IMR-90 (cell line): Measurements from ENCODE around the gene CAMTA1. TPM values are rescaled to one million over a fixed set of nuclear protein-coding genes. Genes with fewer than 3 reads are reported as not detected.

Experiments
- ATAC-seq: fragments of 200-7000 bp; cut with Tn5 transposase; 2 replicates; pipeline ENCODE4 v1.9.1; 2020; ENCODE audit warnings: low read depth, mild to moderate bottlenecking, moderate library complexity
- BruUV-seq: library from RNA; stranded (reverse); fragments of 400-500 nt; replicated peaks from 2 replicates; lab custom pipeline; 2021; lab: Mats Ljungman, UMichigan
- CTCF ChIA-PET: fragments of 300-600 bp; formaldehyde crosslinking; extraction: SDS; loops from one replicate; lab custom pipeline; 2021; ENCODE audit warnings: antibody characterized with exemption; lab: Yijun Ruan, JAX
- POLR2A ChIA-PET: fragments of 300-600 bp; sonication (Branson Sonifier 250); formaldehyde crosslinking; loops from one replicate; lab custom pipeline; 2022; ENCODE audit warnings: antibody characterized with exemption; ENCODE audit not compliant: unreplicated experiment; lab: Charles Lee
- DNase-seq: peaks from one replicate; pipeline ENCODE4 v3.0.0; 2013
- H2AFZ ChIP-seq: replicated peaks from 2 replicates; pipeline ENCODE3; 2013; ENCODE audit warnings: low read length, mild to moderate bottlenecking; ENCODE audit not compliant: poor library complexity
- H2AK5ac ChIP-seq: 2 replicates; pipeline ENCODE4 v1.6.1; 2013; ENCODE audit warnings: low read depth, low read length, inconsistent platforms
- H2AK9ac ChIP-seq: replicated peaks from 2 replicates; pipeline ENCODE3; 2013; ENCODE audit warnings: mild to moderate bottlenecking, low read depth, low read length, moderate library complexity; ENCODE audit not compliant: poor library complexity
- H2BK120ac ChIP-seq: 2 replicates; pipeline ENCODE4 v1.6.1; 2013; ENCODE audit warnings: low read depth, low read length, inconsistent platforms
- H2BK15ac ChIP-seq: 3 replicates; pipeline ENCODE4 v1.6.1; 2013; ENCODE audit warnings: low read depth, low read length, inconsistent platforms
- H2BK20ac ChIP-seq: 2 replicates; pipeline ENCODE4 v1.6.1; 2013; ENCODE audit warnings: low read depth, mild to moderate bottlenecking, inconsistent platforms, low read length, moderate library complexity
- H2BK5ac ChIP-seq: 2 replicates; pipeline ENCODE4 v1.6.1; 2013; ENCODE audit warnings: mild to moderate bottlenecking, low read depth, low read length, inconsistent platforms; ENCODE audit not compliant: poor library complexity, severe bottlenecking
- H3K14ac ChIP-seq: replicated peaks from 2 replicates; pipeline ENCODE4 v1.6.1; 2013; ENCODE audit warnings: low read depth, low read length, inconsistent platforms
- H3K18ac ChIP-seq: 2 replicates; pipeline ENCODE4 v1.6.1; 2013; ENCODE audit warnings: low read depth, low read length, control low read depth
- H3K23ac ChIP-seq: 2 replicates; pipeline ENCODE4 v1.6.1; 2013; ENCODE audit warnings: low read depth, low read length, inconsistent platforms
- H3K27ac ChIP-seq: 2 replicates; pipeline ENCODE4 v1.5.1; 2013; ENCODE audit warnings: mild to moderate bottlenecking, control low read depth, low read length; ENCODE audit not compliant: insufficient read depth
- H3K27me3 ChIP-seq: 2 replicates; pipeline ENCODE4 v1.6.1; 2013; ENCODE audit warnings: low read length; ENCODE audit not compliant: control insufficient read depth, insufficient read depth
- H3K36me3 ChIP-seq: 2 replicates; pipeline ENCODE4 v1.6.1; 2013; ENCODE audit warnings: low read length, mixed read lengths; ENCODE audit not compliant: control insufficient read depth, insufficient read depth
- H3K4ac ChIP-seq: 2 replicates; pipeline ENCODE4 v1.6.1; 2013; ENCODE audit warnings: low read depth, low read length, inconsistent platforms
- H3K4me1 ChIP-seq: 2 replicates; pipeline ENCODE4 v1.6.1; 2013; ENCODE audit warnings: low read length, mixed read lengths; ENCODE audit not compliant: control insufficient read depth, insufficient read depth
- H3K4me2 ChIP-seq: 2 replicates; pipeline ENCODE4 v1.6.1; 2013; ENCODE audit warnings: low read depth, mild to moderate bottlenecking, control low read depth, low read length, moderate library complexity
- H3K4me3 ChIP-seq: 2 replicates; pipeline ENCODE4 v1.5.1; 2013; ENCODE audit warnings: low read depth, mild to moderate bottlenecking, control low read depth, low read length, moderate library complexity; ENCODE audit not compliant: insufficient read depth
- H3K56ac ChIP-seq: 2 replicates; pipeline ENCODE4 v1.6.1; 2013; ENCODE audit warnings: low read length, inconsistent platforms; ENCODE audit not compliant: insufficient read depth; ENCODE audit errors: extremely low read depth
- H3K79me1 ChIP-seq, 2 experiments: 2 replicates each; pipeline ENCODE4 v1.6.1; 2013; ENCODE audit warnings: low read length in 2 of 2, inconsistent platforms in 1 of 2, low read depth in 1 of 2
- H3K9ac ChIP-seq: 2 replicates; pipeline ENCODE4 v1.6.1; 2013; ENCODE audit warnings: low read depth, low read length, control low read depth
- H3K9me1 ChIP-seq: 2 replicates; pipeline ENCODE4 v1.6.1; 2013; ENCODE audit warnings: low read length, inconsistent platforms; ENCODE audit not compliant: insufficient read depth
- H3K9me3 ChIP-seq: 2 replicates; pipeline ENCODE4 v1.6.1; 2013; ENCODE audit warnings: low read length; ENCODE audit not compliant: control insufficient read depth, insufficient read depth
- H4K20me1 ChIP-seq: 2 replicates; pipeline ENCODE4 v1.6.1; 2013; ENCODE audit warnings: low read length, inconsistent platforms; ENCODE audit not compliant: insufficient read depth
- H4K5ac ChIP-seq: 2 replicates; pipeline ENCODE4 v1.6.1; 2013; ENCODE audit warnings: mild to moderate bottlenecking, low read depth, low read length, control low read depth
- H4K8ac ChIP-seq, 2 experiments: 2 replicates each; pipeline ENCODE4 v1.6.1; 2013; ENCODE audit warnings: low read depth in 2 of 2, low read length in 2 of 2, control low read depth in 1 of 2, inconsistent platforms in 1 of 2
- H4K91ac ChIP-seq: 2 replicates; pipeline ENCODE4 v1.6.1; 2013; ENCODE audit warnings: low read depth, low read length, inconsistent platforms; ENCODE audit not compliant: insufficient read depth
- CTCF ChIP-seq: conservative IDR thresholded peaks from 2 replicates; pipeline ENCODE4 v1.5.1; 2012; ENCODE audit warnings: mild to moderate bottlenecking, low read depth, low read length, improper control_type of control experiment
- ELK1 ChIP-seq: fragments of 150-350 bp; IDR thresholded peaks from 2 replicates; pipeline ENCODE4 v1.6.1; 2016; ENCODE audit warnings: low read depth, mild to moderate bottlenecking, low read length, moderate library complexity, borderline replicate concordance
- MAFK ChIP-seq: IDR thresholded peaks from 2 replicates; pipeline ENCODE4 v1.6.1; 2012; ENCODE audit warnings: low read depth, low read length, improper control_type of control experiment
- MXI1 ChIP-seq: IDR thresholded peaks from 2 replicates; pipeline ENCODE4 v1.6.1; 2012; ENCODE audit warnings: low read depth, mild to moderate bottlenecking, low read length, moderate library complexity, borderline replicate concordance
- USF2 ChIP-seq: fragments of 150-350 bp; IDR thresholded peaks from 2 replicates; pipeline ENCODE4 v1.6.1; 2017; ENCODE audit warnings: mild to moderate bottlenecking, antibody characterized with exemption, low read length, low read depth
- WGBS, 2 experiments: methylation state at CpG; one replicate each; pipeline versions ENCODE4 v1.1.5 to v1.1.7; 2013; ENCODE audit warnings: missing lambda C conversion rate in 2 of 2; ENCODE audit not compliant: insufficient read length in 1 of 2; ENCODE audit errors: extremely low coverage in 2 of 2; 5-methylcytosine and 5-hydroxymethylcytosine counted together
- dilution Hi-C: fragments of 300-500 bp; cut with HindIII; formaldehyde crosslinking; loops from one replicate; pipeline ENCODE4 v1.14.3; 2018; ENCODE audit warnings: low sequenced_read_pairs; ENCODE audit not compliant: unreplicated experiment
- in situ Hi-C: fragments of 300-500 bp; cut with MboI; formaldehyde crosslinking; loops from 3 replicates; pipeline ENCODE4 v1.14.3; 2019; ENCODE audit warnings: low sequenced_read_pairs, inconsistent platforms, mixed read lengths
- intact Hi-C: fragments of 100-400 bp; cut with micrococcal nuclease; formaldehyde crosslinking; loops from 2 replicates; pipeline ENCODE4 v1.10.0; 2022
- polyA plus RNA-seq, 3 experiments: library from polyadenylated mRNA; depleted of rRNA; stranded (reverse); fragments of >200 nt; gene quantifications; 2 replicates each; pipeline ENCODE4 v1.2.3, GENCODE V29; 2012; ENCODE audit warnings: low replicate concordance in 1 of 3
- total RNA-seq: library from RNA; depleted of rRNA; stranded (reverse); fragments of >200 nt; gene quantifications from 2 replicates; pipeline ENCODE4 v1.2.3, GENCODE V29; 2012

The CAMTA1 gene
- total and polyA plus RNA-seq, 2 of the 4 experiments (the other 2 are of a cell fraction), result 35.5 to 74.3 TPM

- H3K9me3 ChIP-seq, result no peaks in the 10 kb centered on the region
- H3K27me3 ChIP-seq, result no peaks in the 10 kb centered on the region
- H3K79me1 ChIP-seq, result no peaks in the 10 kb centered on the region
- peak overlapping the region; percentile 41 for H2BK5ac ChIP-seq
- no peak overlapping the region for H3K23ac ChIP-seq
- no TSS peak for BruUV-seq
- no peak overlapping the region for H2BK15ac ChIP-seq
- no peak overlapping the region for H3K4me3 ChIP-seq
- no peak for ATAC-seq
- no peak overlapping the region for H3K27ac ChIP-seq
- H2BK20ac ChIP-seq, result no peak overlapping the region
- H3K18ac ChIP-seq, result no peak overlapping the region
- H3K14ac ChIP-seq, result no peak overlapping the region
- H2BK120ac ChIP-seq, result no peak overlapping the region
- H4K8ac ChIP-seq, result no peak overlapping the region
- no peak overlapping the region for H3K4me2 ChIP-seq
- intact Hi-C loops (no loop called here), dilution Hi-C loops (no loop called here), in situ Hi-C loops (no loop called here)
- WGBS, 2 experiments, result 92% methylated on average over 18 of the region's 22 CpGs; no CpG with 5 or more reads in 1 of the 2 experiments
- H3K36me3 ChIP-seq, result no peaks in the 10 kb centered on the region
- DNase-seq, result no peak
- H2AK9ac ChIP-seq, result no peak overlapping the region
- TF ChIP-seq MXI1 (no peak), USF2 (no peak), ELK1 (no peak), CTCF (no peak), MAFK (no peak)
- H4K91ac ChIP-seq, result no peak overlapping the region
- no peaks in the 10 kb centered on the region for H3K9me1 ChIP-seq
- no peak overlapping the region for H2AK5ac ChIP-seq
- no peaks in the 10 kb centered on the region for H3K4me1 ChIP-seq
- H4K5ac ChIP-seq, result no peak overlapping the region
- CTCF ChIA-PET, result no interaction called here
- no peaks in the 10 kb centered on the region for H4K20me1 ChIP-seq
- POLR2A ChIA-PET, result no interaction called here
- no peak overlapping the region for H3K56ac ChIP-seq
- H3K9ac ChIP-seq, result no peak overlapping the region
- H2AFZ ChIP-seq, result no peak overlapping the region
- no peak overlapping the region for H3K4ac ChIP-seq
Measured at GRCh38 chr1:7500381-7501083, 715.3 kb downstream of the CAMTA1 start.
